KMS-11 (cell line): ENCODE results near the gene ASIC2.

Experiments
- H2AFZ ChIP-seq: fragments of 200-600 bp; sonication (generic); 2 replicates; pipeline ENCODE4 v1.6.1; 2016; ENCODE audit warnings: antibody characterized with exemption, mixed run types, low read depth
- H3K27ac ChIP-seq: fragments of 200-600 bp; sonication (generic); 2 replicates; pipeline ENCODE4 v1.6.1; 2016; ENCODE audit warnings: mild to moderate bottlenecking, mixed run types
- H3K27me3 ChIP-seq: fragments of 200-600 bp; sonication (generic); 2 replicates; pipeline ENCODE4 v1.6.1; 2017; ENCODE audit warnings: mild to moderate bottlenecking, low read depth, mixed run types, moderate library complexity; ENCODE audit not compliant: insufficient read depth
- H3K36me3 ChIP-seq: fragments of 200-600 bp; sonication (generic); 2 replicates; pipeline ENCODE4 v1.6.1; 2017; ENCODE audit warnings: mild to moderate bottlenecking, mixed run types; ENCODE audit not compliant: insufficient read depth
- H3K4me1 ChIP-seq: fragments of 200-600 bp; sonication (generic); 2 replicates; pipeline ENCODE4 v1.6.1; 2016; ENCODE audit warnings: mild to moderate bottlenecking, low read depth, mixed run types; ENCODE audit not compliant: poor library complexity, severe bottlenecking
- H3K4me2 ChIP-seq: fragments of 200-600 bp; sonication (generic); 2 replicates; pipeline ENCODE4 v1.7.0; 2016; ENCODE audit warnings: mild to moderate bottlenecking, mixed run types
- H3K4me3 ChIP-seq: fragments of 200-600 bp; sonication (generic); IDR thresholded peaks from 2 replicates; pipeline ENCODE4 v1.6.1; 2017; ENCODE audit warnings: low read depth, low read length, mixed read lengths; ENCODE audit not compliant: insufficient read depth
- H3K79me2 ChIP-seq: fragments of 200-600 bp; sonication (generic); 2 replicates; pipeline ENCODE4 v1.6.1; 2016; ENCODE audit warnings: low read depth, mixed run types; ENCODE audit not compliant: insufficient read depth
- H3K9ac ChIP-seq: fragments of 200-600 bp; sonication (generic); 2 replicates; pipeline ENCODE4 v1.6.1; 2016; ENCODE audit warnings: mild to moderate bottlenecking, mixed run types
- H4K20me1 ChIP-seq: fragments of 200-600 bp; sonication (generic); 2 replicates; pipeline ENCODE4 v1.6.1; 2016; ENCODE audit warnings: mild to moderate bottlenecking, mixed run types; ENCODE audit not compliant: insufficient read depth
- TF ChIP-seq, protein P1 (sequence below): fragments of 200-600 bp; sonication (generic); conservative IDR thresholded peaks from 2 replicates; pipeline ENCODE4 v1.6.1; 2017; ENCODE audit warnings: low read depth, mild to moderate bottlenecking, antibody characterized with exemption, low read length, moderate library complexity, mixed read lengths

Gene ASIC2

DNA sequence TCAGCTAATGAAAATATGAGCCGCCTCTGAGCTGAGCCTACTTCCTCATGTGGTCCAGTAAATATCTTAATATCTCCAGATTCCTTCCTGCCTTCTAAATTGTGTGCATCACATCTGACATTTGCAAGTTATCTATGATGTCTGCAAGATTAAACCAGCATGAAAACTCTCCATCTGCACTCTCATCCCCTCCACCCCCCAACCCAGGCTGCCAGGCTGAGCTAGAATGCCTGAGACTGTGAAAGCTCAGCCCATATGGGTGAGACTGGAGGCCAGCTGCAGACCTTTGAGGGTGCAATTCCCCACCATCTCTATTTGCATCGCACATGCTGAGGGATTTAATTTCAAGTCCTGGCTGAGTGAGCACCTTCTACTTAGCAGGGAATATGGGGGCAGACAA, 82.8 kb downstream of the ASIC2 start:
- H4K20me1 ChIP-seq: no peaks in the 10 kb centered on the region

GRCh38 chr17:33209671-33210070, 83.4 kb downstream of the ASIC2 start:
- H3K4me1 ChIP-seq: no peaks in the 10 kb centered on the region
- no peak overlapping the region for H2AFZ ChIP-seq
- no peaks in the 10 kb centered on the region for H4K20me1 ChIP-seq
- no peak overlapping the region for H3K9ac ChIP-seq
- TF ChIP-seq, protein P1, sequence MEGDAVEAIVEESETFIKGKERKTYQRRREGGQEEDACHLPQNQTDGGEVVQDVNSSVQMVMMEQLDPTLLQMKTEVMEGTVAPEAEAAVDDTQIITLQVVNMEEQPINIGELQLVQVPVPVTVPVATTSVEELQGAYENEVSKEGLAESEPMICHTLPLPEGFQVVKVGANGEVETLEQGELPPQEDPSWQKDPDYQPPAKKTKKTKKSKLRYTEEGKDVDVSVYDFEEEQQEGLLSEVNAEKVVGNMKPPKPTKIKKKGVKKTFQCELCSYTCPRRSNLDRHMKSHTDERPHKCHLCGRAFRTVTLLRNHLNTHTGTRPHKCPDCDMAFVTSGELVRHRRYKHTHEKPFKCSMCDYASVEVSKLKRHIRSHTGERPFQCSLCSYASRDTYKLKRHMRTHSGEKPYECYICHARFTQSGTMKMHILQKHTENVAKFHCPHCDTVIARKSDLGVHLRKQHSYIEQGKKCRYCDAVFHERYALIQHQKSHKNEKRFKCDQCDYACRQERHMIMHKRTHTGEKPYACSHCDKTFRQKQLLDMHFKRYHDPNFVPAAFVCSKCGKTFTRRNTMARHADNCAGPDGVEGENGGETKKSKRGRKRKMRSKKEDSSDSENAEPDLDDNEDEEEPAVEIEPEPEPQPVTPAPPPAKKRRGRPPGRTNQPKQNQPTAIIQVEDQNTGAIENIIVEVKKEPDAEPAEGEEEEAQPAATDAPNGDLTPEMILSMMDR: no peak
- no peak overlapping the region for H3K27ac ChIP-seq
- H3K4me3 ChIP-seq: no peak overlapping the region
- no peak overlapping the region for H3K4me2 ChIP-seq
- no peaks in the 10 kb centered on the region for H3K36me3 ChIP-seq
- no peaks in the 10 kb centered on the region for H3K27me3 ChIP-seq
- no peaks in the 10 kb centered on the region for H3K79me2 ChIP-seq

More for the DNA sequence above, 82.8 kb downstream of the ASIC2 start:
- no peaks in the 10 kb centered on the region for H3K79me2 ChIP-seq
- H3K9ac ChIP-seq: no peak overlapping the region
- no peak overlapping the region for H3K4me2 ChIP-seq
- H3K27me3 ChIP-seq: no peaks in the 10 kb centered on the region
- H3K36me3 ChIP-seq: no peaks in the 10 kb centered on the region
- H3K27ac ChIP-seq: no peak overlapping the region
- TF ChIP-seq, protein P1: no peak
- no peaks in the 10 kb centered on the region for H3K4me1 ChIP-seq
- H2AFZ ChIP-seq: no peak overlapping the region
- no peak overlapping the region for H3K4me3 ChIP-seq

DNA sequence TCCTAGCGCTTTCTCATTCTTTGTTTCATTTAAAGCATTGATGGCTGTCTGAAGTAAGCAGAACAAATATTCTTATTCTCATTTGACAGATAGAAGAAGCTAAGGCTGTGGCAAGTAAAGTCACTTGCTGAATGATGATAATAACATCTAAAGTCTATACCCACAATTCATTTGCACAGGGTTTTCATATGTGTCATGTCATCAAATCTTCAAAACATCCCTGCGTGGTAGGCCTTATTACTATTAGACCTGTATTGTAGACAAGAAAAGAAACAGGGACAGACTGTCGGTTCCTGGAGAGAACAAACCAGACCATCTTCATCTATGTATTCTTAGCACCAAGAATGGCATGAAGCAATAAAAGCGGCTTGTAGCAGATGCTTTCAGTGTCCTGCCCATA, 85.9 kb downstream of the ASIC2 start:
- Histone ChIP-seq H2AFZ (no peak overlapping the region), H3K27me3 (no peaks in the 10 kb centered on the region), H3K36me3 (no peaks in the 10 kb centered on the region), H3K9ac (no peak overlapping the region), H4K20me1 (no peaks in the 10 kb centered on the region), H3K27ac (no peak overlapping the region), H3K4me1 (no peaks in the 10 kb centered on the region), H3K79me2 (no peaks in the 10 kb centered on the region), H3K4me2 (no peak overlapping the region), H3K4me3 (no peak overlapping the region)
- TF ChIP-seq, protein P1: no peak

DNA sequence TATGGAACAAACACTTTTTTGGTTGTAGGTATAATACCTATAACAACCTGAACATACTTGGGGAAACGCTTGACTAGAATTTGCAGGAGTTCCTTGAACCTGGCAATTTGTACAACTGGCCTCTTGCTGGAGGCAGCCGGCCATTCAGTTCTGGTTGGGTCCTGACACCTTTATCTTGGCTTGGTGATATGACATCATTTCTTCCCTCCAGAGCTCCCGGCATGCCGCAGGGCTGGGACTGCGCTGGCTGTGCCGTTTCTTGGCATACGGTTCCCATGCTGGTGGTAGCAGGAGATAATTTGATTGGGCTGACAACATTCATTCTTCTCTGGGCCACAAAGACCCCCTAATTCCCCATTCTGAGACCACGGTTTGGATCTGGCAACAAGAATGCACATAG, 87.5 kb downstream of the ASIC2 start:
- H3K27me3 ChIP-seq: no peaks in the 10 kb centered on the region
- H3K79me2 ChIP-seq: no peaks in the 10 kb centered on the region
- TF ChIP-seq, protein P1: no peak

More for the DNA sequence above, 87.5 kb downstream of the ASIC2 start:
- Histone ChIP-seq H4K20me1 (no peaks in the 10 kb centered on the region), H3K36me3 (no peaks in the 10 kb centered on the region), H2AFZ (no peak overlapping the region), H3K4me3 (no peak overlapping the region), H3K27ac (no peak overlapping the region), H3K9ac (no peak overlapping the region), H3K4me2 (no peak overlapping the region), H3K4me1 (no peaks in the 10 kb centered on the region)
